Neural progenitor cell (in vitro differentiated cells): ENCODE measurements around the gene LYRM7. TPM values are rescaled to one million over a fixed set of nuclear protein-coding genes. Genes with fewer than 3 reads are reported as not detected.

Source experiments
- DNase-seq: peaks from one replicate; pipeline ENCODE4 v3.0.0-alpha.2; 2016; ENCODE audit warnings: low spot score
- H2AFZ ChIP-seq: fragments of 200-600 bp; sonication (generic); replicated peaks from 2 replicates; pipeline ENCODE4 v1.6.1; 2016; ENCODE audit warnings: antibody characterized with exemption
- H3F3A ChIP-seq: fragments of 200-600 bp; sonication (generic); 2 replicates; pipeline ENCODE4 v1.6.1; 2016; ENCODE audit warnings: antibody characterized with exemption, low read depth
- H3K27ac ChIP-seq: fragments of 200-600 bp; sonication (generic); 2 replicates; pipeline ENCODE4 v1.5.1; 2016; ENCODE audit warnings: mild to moderate bottlenecking
- H3K27me3 ChIP-seq: fragments of 200-600 bp; sonication (generic); 2 replicates; pipeline ENCODE4 v1.6.1; 2016; ENCODE audit warnings: mild to moderate bottlenecking, moderate library complexity
- H3K36me3 ChIP-seq: fragments of 200-600 bp; sonication (generic); 2 replicates; pipeline ENCODE4 v1.5.1; 2016
- H3K4me1 ChIP-seq: fragments of 200-600 bp; sonication (generic); 2 replicates; pipeline ENCODE4 v1.6.1; 2016; ENCODE audit warnings: mixed run types
- H3K4me2 ChIP-seq: fragments of 200-600 bp; sonication (generic); 2 replicates; pipeline ENCODE4 v1.6.1; 2016
- H3K4me3 ChIP-seq: fragments of 200-600 bp; sonication (generic); 2 replicates; pipeline ENCODE4 v1.5.1; 2016
- H3K79me2 ChIP-seq: fragments of 200-600 bp; sonication (generic); 2 replicates; pipeline ENCODE4 v1.6.1; 2016; ENCODE audit warnings: low read depth
- H3K9ac ChIP-seq: fragments of 200-600 bp; sonication (generic); 2 replicates; pipeline ENCODE4 v1.6.1; 2016
- H3K9me3 ChIP-seq: fragments of 200-600 bp; sonication (generic); 2 replicates; pipeline ENCODE4 v1.5.1; 2016; ENCODE audit warnings: low read depth
- H4K20me1 ChIP-seq: fragments of 200-600 bp; sonication (generic); 2 replicates; pipeline ENCODE4 v1.6.1; 2016; ENCODE audit warnings: low read depth
- H3K27ac Mint-ChIP-seq: 3 replicates; pipeline ENCODE4 v1.8.0; 2021; ENCODE audit warnings: mixed read lengths
- H3K27me3 Mint-ChIP-seq: 2 replicates; pipeline ENCODE4 v1.8.0; 2022; ENCODE audit warnings: low read depth, mild to moderate bottlenecking, inconsistent platforms, moderate library complexity, mixed read lengths; ENCODE audit not compliant: insufficient read depth
- H3K36me3 Mint-ChIP-seq: 3 replicates; pipeline ENCODE4 v1.8.0; 2021; ENCODE audit warnings: mixed read lengths
- H3K4me1 Mint-ChIP-seq: 3 replicates; pipeline ENCODE4 v1.8.0; 2021; ENCODE audit warnings: mixed read lengths
- H3K4me3 Mint-ChIP-seq: 3 replicates; pipeline ENCODE4 v1.8.0; 2021; ENCODE audit warnings: mild to moderate bottlenecking, moderate library complexity, mixed read lengths
- H3K9me3 Mint-ChIP-seq: 3 replicates; pipeline ENCODE4 v1.8.0; 2020; ENCODE audit warnings: mixed read lengths
- CTCF ChIP-seq: fragments of 200-600 bp; sonication (generic); IDR thresholded peaks from 2 replicates; pipeline ENCODE4 v1.5.1; 2017; ENCODE audit warnings: antibody characterized with exemption, mild to moderate bottlenecking
- EZH2 ChIP-seq: fragments of 200-600 bp; sonication (generic); IDR thresholded peaks from 2 replicates; pipeline ENCODE4 v1.6.1; 2017; ENCODE audit warnings: antibody characterized with exemption, mild to moderate bottlenecking, moderate library complexity
- EZH2phosphoT487 ChIP-seq: fragments of 200-600 bp; sonication (generic); IDR thresholded peaks from 2 replicates; pipeline ENCODE4 v1.6.1; 2017; ENCODE audit warnings: antibody characterized with exemption
- total RNA-seq: library from RNA; depleted of rRNA; stranded (reverse); fragments of >200 nt; gene quantifications from 2 replicates; pipeline ENCODE4 v1.2.3, GENCODE V29; 2015; ENCODE audit warnings: low replicate concordance

Gene LYRM7
- total RNA-seq, 1 donor from 2014 or later = 19.2 TPM

GRCh38 chr5:131214609-131215227 is 44.0 kb downstream of the LYRM7 start:
- H3K27ac Mint-ChIP-seq = no peak overlapping the region
- no peak overlapping the region for H3K4me3 ChIP-seq

GRCh38 chr5:131217791-131218190 is 47.0 kb downstream of the LYRM7 start:
- H3K9me3 ChIP-seq = no peaks in the 10 kb centered on the region
- no peak overlapping the region for H3K4me3 ChIP-seq
- no peak overlapping the region for H3K27ac ChIP-seq
- no peaks in the 10 kb centered on the region for H3K27me3 Mint-ChIP-seq
- TF ChIP-seq CTCF (no peak), EZH2 (no peak), EZH2phosphoT487 (no peak)
- H3K4me2 ChIP-seq = no peak overlapping the region
- no peaks in the 10 kb centered on the region for H3K36me3 ChIP-seq
- H2AFZ ChIP-seq = no peak overlapping the region
- H3K27ac Mint-ChIP-seq = no peak overlapping the region
- DNase-seq = no peak
- no peaks in the 10 kb centered on the region for H3F3A ChIP-seq
- H3K4me3 Mint-ChIP-seq = no peak overlapping the region
- H3K9me3 Mint-ChIP-seq = no peaks in the 10 kb centered on the region
- no peaks in the 10 kb centered on the region for H3K36me3 Mint-ChIP-seq
- H3K9ac ChIP-seq = no peak overlapping the region
- H3K79me2 ChIP-seq = no peaks in the 10 kb centered on the region
- no peaks in the 10 kb centered on the region for H3K4me1 ChIP-seq
- no peaks in the 10 kb centered on the region for H4K20me1 ChIP-seq
- H3K4me1 Mint-ChIP-seq = peaks cover 9% of the 10 kb centered on the region
- no peaks in the 10 kb centered on the region for H3K27me3 ChIP-seq

More at GRCh38 chr5:131214609-131215227, 44.0 kb downstream of the LYRM7 start:
- Histone ChIP-seq H3K27ac (no peak overlapping the region), H3K4me1 (peaks cover 16% of the 10 kb centered on the region), H3K79me2 (no peaks in the 10 kb centered on the region), H3K9ac (no peak overlapping the region), H3K9me3 (no peaks in the 10 kb centered on the region), H2AFZ (no peak overlapping the region), H4K20me1 (no peaks in the 10 kb centered on the region), H3K4me2 (no peak overlapping the region), H3F3A (peaks cover 3% of the 10 kb centered on the region), H3K27me3 (no peaks in the 10 kb centered on the region), H3K36me3 (no peaks in the 10 kb centered on the region)
- no peaks in the 10 kb centered on the region for H3K9me3 Mint-ChIP-seq
- no peak for TF ChIP-seq EZH2phosphoT487
- no peak for TF ChIP-seq CTCF
- TF ChIP-seq EZH2 = no peak
- peaks cover 27% of the 10 kb centered on the region for H3K4me1 Mint-ChIP-seq
- no peak overlapping the region for H3K4me3 Mint-ChIP-seq
- no peak for DNase-seq
- no peaks in the 10 kb centered on the region for H3K36me3 Mint-ChIP-seq
- H3K27me3 Mint-ChIP-seq = no peaks in the 10 kb centered on the region

- Mint-ChIP-seq H3K9me3 (no peaks in the 10 kb centered on the region), H3K36me3 (no peaks in the 10 kb centered on the region), H3K27me3 (no peaks in the 10 kb centered on the region), H3K27ac (no peak overlapping the region), H3K4me1 (peaks cover 9% of the 10 kb centered on the region), H3K4me3 (no peak overlapping the region)
- no peak for DNase-seq
- Histone ChIP-seq H3K4me1 (no peaks in the 10 kb centered on the region), H3K4me3 (no peak overlapping the region), H3K9me3 (no peaks in the 10 kb centered on the region), H3K4me2 (no peak overlapping the region), H4K20me1 (no peaks in the 10 kb centered on the region), H3K36me3 (no peaks in the 10 kb centered on the region), H3K27me3 (no peaks in the 10 kb centered on the region), H3F3A (no peaks in the 10 kb centered on the region), H2AFZ (no peak overlapping the region), H3K79me2 (no peaks in the 10 kb centered on the region), H3K27ac (no peak overlapping the region), H3K9ac (no peak overlapping the region)
- no peak for TF ChIP-seq EZH2
- no peak for TF ChIP-seq EZH2phosphoT487
- no peak for TF ChIP-seq CTCF
These were observed 47.6 kb downstream of the LYRM7 start for GRCh38 chr5:131218392-131218791.
